AG04450 (cell line): ENCODE results near the gene ZNF350. TPM values are rescaled to one million over a fixed set of nuclear protein-coding genes. Genes with fewer than 3 reads are reported as not detected.
"Not testable (repeated sequence)": the region's sequence is repeated elsewhere in the genome, so short reads cannot be mapped to it uniquely, and the experiment has no call there.

Experiments
- CTCF ChIA-PET: fragments of 300-600, 350-600 bp; formaldehyde crosslinking; extraction: SDS; loops from one replicate; lab custom pipeline; 2022; ENCODE audit warnings: antibody characterized with exemption, inconsistent platforms; lab: Charles Lee
- POLR2A ChIA-PET: fragments of 350-600 bp; formaldehyde crosslinking; extraction: SDS; loops from one replicate; lab custom pipeline; 2021; ENCODE audit warnings: antibody characterized with exemption, inconsistent platforms; lab: Yijun Ruan, JAX
- DNase-seq: peaks from one replicate; pipeline ENCODE4 v3.0.0-alpha.2; 2011; ENCODE audit warnings: low read depth, low spot score
- H3K27ac ChIP-seq: one replicate; pipeline ENCODE4 v1.5.1; 2012; ENCODE audit warnings: low read depth, low read length, control low read depth
- H3K27me3 ChIP-seq: one replicate; pipeline ENCODE4 v1.6.0; 2012; ENCODE audit warnings: low read length; ENCODE audit not compliant: control insufficient read depth, insufficient read depth
- H3K4me3 ChIP-seq: 2 replicates; pipeline ENCODE4 v1.5.1; 2011; ENCODE audit warnings: mild to moderate bottlenecking, low read depth, low read length, control low read depth
- H3K9me3 ChIP-seq: 2 replicates; pipeline ENCODE4 v1.5.1; 2012; ENCODE audit warnings: low read length; ENCODE audit not compliant: control insufficient read depth, insufficient read depth
- CTCF ChIP-seq: IDR thresholded peaks from 2 replicates; pipeline ENCODE4 v1.5.1; 2011; ENCODE audit warnings: low read depth, low read length, control low read depth, inconsistent platforms
- polyA plus RNA-seq: library from polyadenylated mRNA; depleted of rRNA; stranded (reverse); fragments of >200 nt; gene quantifications from 2 replicates; pipeline ENCODE4 v1.2.3, GENCODE V29; 2011

The ZNF350 gene
- polyA plus RNA-seq, 1 experiment = 9.4 TPM

DNA sequence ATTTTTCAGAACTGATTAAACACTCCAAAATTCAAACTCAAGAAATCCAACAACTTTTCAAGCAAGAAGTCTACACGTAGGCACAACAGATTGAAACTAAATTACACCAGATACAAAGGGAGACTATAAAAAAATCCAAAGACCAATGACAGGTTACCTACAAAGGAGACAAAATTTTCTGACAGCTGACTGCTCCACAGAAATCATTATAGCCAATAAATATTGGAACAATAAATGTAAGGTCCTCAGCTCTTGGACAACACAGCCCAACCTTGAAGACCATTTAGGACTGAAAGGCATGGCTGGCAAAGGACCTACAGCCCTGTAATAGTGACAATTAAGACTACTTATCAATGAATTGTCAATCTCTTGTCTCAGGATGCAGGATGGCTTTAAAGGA, 15.9 kb downstream of the ZNF350 start:
- POLR2A ChIA-PET = no interaction called here

GRCh38 chr19:51965583-51965982, 21.1 kb downstream of the ZNF350 start:
- ChIA-PET POLR2A (no interaction called here), CTCF (no interaction called here)
- Histone ChIP-seq H3K9me3 (peaks cover 54% of the 10 kb centered on the region), H3K4me3 (no peak overlapping the region), H3K27me3 (no peaks in the 10 kb centered on the region), H3K27ac (no peak overlapping the region)
- TF ChIP-seq CTCF = no peak
- DNase-seq = no peak

More for the DNA sequence above, 15.9 kb downstream of the ZNF350 start:
- H3K27me3 ChIP-seq = no peaks in the 10 kb centered on the region
- CTCF ChIA-PET = no interaction called here
- DNase-seq = no peak
- TF ChIP-seq CTCF = no peak
- no peak overlapping the region for H3K4me3 ChIP-seq
- H3K27ac ChIP-seq = no peak overlapping the region
- H3K9me3 ChIP-seq = peaks cover 65% of the 10 kb centered on the region

GRCh38 chr19:51960621-51961233, 25.9 kb downstream of the ZNF350 start:
- H3K27me3 ChIP-seq, H3K27ac ChIP-seq, H3K4me3 ChIP-seq, POLR2A ChIA-PET, CTCF ChIA-PET, DNase-seq: not testable (repeated sequence)
- H3K9me3 ChIP-seq = peaks cover 21% of the 10 kb centered on the region

- Histone ChIP-seq H3K4me3 (no peak overlapping the region), H3K27ac (no peak overlapping the region), H3K27me3 (no peaks in the 10 kb centered on the region), H3K9me3 (peaks cover 12% of the 10 kb centered on the region)
- ChIA-PET POLR2A (no interaction called here), CTCF (no interaction called here)
- no peak for TF ChIP-seq CTCF
- DNase-seq = no peak
Measured at GRCh38 chr19:51959791-51960190, 26.8 kb downstream of the ZNF350 start.

GRCh38 chr19:51957846-51958245, 28.8 kb downstream of the ZNF350 start:
- H3K27ac ChIP-seq, H3K9me3 ChIP-seq, DNase-seq, H3K4me3 ChIP-seq, H3K27me3 ChIP-seq, CTCF ChIA-PET, POLR2A ChIA-PET: not testable (repeated sequence)

DNA sequence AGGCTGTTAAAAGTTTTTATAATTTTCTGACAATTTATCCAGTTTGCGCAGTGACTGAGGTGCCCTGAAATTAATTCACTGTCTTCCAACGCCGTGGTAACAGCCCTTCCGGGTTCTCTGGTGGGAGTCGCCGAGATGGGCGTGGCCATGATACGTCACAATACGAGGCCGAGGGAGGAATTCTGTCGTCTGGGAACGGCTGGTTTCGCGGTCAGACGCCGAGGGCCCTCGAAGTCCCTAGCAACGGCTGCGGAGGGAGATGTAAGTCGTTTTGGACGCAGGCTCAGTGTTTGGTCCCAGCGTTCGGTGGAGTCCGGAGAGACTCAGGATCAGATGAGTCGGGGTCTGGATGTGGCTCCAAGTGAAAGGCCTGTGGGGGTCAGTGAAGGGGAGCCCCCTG, 37.7 kb downstream of the ZNF350 start:
- Histone ChIP-seq H3K27me3 (no peaks in the 10 kb centered on the region), H3K4me3 (peak overlapping the region; percentile 48), H3K9me3 (peaks cover 37% of the 10 kb centered on the region), H3K27ac (no peak overlapping the region)
- DNase-seq = no peak
- ChIA-PET CTCF (no interaction called here), POLR2A (no interaction called here)
- no peak for TF ChIP-seq CTCF
